Ecto neural progenitor cell (in vitro differentiated cells): ENCODE results near the gene RGS11.

Experiments
- DNase-seq: peaks from one replicate; pipeline ENCODE4 v3.0.0-alpha.2; 2018; ENCODE audit warnings: low spot score

RGS11 gene

DNA sequence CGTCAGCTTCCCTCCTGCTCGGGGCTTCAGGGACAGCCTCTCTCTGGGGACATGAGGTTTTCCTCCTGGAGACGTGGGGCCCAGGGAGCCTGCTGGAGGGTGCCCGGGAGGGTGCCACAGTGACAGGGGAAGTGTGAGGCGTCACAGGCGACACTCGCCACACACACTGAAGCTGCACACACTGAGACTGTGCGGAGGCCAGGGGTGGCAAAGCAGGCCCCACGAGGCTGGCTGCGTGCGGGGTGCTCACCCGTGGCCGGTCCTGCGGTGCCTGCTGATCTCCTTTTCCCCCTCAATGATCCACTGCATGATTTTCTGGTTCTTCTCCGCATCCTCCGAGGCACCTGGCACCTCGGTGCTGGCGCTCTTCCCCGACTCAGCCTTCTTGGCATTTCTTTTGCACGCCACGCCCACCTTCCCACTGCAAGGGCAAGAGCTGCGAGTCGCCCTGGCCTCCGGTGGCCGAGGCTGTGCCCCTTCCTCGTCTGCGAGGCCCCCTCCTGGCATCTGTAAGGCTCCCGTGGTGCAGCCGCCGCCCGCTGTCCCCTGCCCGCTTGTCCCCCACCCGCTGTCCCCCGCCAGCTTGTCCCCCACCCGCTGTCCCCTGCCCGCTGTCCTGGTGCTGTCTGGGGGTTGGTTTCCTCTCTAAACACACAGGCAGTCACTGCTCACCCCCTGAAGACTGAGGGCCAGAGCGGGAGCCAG lies 21.2 kb upstream of the RGS11 start:
- DNase-seq, result no peak

DNA sequence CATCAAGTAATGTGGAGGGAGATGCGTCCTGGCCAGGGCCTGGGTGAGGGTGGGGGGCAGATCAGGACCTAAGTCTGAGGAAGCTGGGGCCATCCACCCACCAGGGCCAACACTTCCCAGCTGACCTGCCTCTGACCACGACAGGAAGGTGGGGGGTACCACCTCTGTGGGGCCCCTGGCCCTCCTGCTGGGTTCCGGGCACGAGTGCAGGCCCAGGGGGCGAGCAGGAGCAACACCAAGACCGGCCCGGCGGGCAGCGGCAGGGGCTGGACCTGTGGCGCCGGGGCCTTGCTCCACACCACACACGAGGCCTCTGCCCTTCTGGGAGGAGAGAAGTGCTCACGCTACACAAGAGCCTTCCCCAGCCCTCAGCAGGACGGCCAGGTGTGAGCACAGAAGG lies 20.5 kb upstream of the RGS11 start:
- no peak for DNase-seq

DNA sequence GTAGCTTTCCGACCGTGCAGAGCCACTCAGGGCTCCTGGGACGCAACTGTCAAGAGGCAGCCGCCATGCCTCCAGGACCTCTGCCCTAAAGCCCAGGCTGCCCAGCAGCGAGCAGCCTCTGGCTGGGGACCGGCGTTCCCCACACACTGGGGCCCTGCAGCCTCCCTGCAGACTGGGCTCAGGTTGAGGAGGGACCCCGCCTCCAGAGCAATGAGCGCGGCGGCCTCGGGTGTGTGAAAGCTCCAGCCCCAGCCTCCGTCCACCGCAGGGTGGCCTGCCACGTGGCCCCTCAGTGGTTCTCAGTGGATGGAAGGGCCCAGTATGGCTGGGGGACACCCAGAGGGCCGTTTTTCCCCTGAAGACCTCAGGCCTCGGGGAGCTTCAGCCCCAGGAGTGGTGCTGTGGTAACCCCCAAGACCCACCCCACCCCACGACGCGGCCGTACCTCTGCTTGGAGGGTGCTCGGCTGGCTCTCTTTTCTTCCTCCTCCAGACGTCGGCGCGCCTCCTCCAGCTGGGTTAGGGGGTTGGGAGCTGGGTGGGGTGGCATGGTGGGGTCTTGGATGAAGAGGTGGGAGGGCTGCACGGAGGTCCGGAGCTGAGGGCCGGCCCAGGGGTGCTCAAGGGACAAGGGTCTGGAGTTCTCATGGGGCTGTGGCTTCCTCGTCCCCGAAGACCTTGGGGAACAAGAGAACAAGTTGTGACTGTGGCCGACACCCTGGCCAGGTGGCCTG lies 17.5 kb upstream of the RGS11 start:
- DNase-seq, result no peak

DNA sequence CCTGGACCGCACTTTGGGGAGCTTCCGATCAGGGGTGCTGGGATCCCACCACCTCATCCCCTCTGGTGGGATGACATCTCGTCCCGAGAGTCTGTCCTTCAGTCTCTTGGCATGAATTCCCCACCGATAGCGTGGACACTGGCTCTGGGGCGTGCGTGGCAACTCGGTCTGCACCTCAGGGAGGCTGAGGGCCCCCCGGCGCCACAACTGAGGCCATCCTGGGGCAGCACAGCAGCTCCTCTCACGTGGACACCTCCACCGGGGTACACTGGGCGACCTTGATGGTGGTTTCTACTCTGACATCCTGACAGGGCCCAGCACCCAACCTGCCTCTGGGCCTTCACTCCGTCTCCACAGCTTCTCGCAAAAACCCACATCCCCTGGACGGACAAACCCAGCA lies 15.8 kb upstream of the RGS11 start:
- no peak for DNase-seq

DNA sequence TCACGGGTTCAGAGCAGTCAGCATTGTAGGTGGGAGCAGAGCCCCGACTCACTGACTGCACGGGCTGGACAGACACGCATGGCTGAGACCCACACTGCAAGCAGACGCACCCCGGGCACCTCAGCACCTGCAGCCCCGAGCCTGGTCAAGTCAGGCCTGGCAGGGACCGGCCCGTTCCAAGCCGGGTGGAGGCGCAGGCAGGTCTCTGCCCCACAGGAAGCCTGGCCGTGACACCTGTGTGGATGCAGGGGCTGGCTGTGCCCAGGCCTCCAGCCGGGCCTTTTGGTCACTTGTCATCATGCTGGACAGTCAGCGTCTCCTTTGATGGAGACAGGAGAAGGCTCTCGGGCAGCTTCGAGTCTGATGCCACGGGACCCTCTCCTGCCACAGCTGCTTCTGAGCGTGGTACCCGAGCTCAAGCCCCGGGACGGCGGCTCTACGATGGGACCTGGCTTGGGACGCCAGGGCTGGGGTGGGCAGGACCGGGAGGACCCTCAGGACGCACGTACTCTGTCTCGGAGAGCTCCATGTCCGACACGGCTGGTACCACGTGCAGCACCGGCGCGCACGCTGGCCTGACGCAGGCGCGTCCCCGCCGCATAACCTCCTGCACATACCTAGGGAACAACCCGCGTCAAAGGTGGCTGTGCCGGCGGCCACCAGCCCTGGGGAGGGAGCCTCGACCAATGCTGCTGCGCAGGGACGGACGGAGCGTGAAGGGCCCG lies 15.1 kb upstream of the RGS11 start:
- no peak for DNase-seq

DNA sequence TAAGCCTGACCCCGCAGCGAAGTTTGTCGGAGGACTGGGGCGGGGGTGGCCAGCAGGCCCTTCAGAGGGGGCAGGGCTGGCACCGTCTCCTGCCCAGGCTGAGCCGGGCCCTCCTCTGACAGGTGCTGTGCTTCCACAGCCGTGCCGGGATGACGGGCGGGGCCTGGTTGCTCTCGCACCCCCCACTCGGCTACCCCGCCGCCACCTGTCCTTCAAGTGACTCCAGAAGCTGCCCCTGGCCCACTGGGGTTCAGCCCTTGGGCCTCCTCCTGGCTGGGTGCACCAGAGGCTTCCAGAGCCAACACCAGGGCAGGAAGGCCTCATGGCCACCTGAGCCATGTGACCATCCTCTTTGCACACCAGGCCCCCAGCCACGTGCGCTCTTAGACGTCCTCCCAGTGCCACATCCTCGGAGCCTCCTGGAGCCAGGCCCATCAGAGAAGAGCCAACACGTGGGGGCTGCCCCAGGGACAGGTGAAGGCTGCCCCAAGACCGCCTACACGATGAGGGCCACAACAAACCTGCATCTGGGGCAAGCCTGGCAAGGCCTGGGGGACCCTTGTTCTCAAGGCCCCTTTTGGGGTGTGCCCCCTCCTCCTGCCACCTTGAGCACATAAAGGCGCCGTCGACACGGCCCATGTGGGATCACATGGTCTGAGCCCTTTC lies 14.4 kb upstream of the RGS11 start:
- no peak for DNase-seq

DNA sequence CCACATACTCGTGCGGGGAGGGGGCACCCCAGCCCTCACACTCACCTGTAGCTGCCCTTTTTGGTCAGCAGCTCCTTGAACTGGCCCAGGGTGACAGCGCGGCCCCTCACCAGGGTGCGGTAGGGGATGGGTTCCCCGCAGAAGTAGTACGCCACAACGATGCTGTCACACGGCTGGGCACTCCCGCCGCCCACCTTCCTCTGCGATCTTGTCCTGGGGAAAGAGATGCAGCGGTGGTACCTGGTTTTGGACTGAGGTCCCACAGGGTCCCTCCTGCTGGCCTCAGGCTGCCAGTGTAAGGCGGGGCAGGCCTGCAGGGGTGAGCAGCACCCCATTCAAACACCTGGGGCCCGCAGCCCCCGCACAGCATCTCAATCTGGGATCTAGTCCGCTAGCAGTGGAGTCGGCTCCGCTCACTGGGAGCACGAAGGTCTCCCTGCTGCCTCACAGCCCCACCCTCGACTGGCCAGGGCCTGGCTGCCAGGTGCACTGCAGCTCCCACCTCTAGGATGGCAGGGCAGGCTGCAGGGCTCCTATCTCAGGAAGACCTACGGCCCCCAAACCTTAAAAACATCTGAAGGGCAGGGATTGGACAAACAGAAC lies 13.8 kb upstream of the RGS11 start:
- DNase-seq, result no peak

DNA sequence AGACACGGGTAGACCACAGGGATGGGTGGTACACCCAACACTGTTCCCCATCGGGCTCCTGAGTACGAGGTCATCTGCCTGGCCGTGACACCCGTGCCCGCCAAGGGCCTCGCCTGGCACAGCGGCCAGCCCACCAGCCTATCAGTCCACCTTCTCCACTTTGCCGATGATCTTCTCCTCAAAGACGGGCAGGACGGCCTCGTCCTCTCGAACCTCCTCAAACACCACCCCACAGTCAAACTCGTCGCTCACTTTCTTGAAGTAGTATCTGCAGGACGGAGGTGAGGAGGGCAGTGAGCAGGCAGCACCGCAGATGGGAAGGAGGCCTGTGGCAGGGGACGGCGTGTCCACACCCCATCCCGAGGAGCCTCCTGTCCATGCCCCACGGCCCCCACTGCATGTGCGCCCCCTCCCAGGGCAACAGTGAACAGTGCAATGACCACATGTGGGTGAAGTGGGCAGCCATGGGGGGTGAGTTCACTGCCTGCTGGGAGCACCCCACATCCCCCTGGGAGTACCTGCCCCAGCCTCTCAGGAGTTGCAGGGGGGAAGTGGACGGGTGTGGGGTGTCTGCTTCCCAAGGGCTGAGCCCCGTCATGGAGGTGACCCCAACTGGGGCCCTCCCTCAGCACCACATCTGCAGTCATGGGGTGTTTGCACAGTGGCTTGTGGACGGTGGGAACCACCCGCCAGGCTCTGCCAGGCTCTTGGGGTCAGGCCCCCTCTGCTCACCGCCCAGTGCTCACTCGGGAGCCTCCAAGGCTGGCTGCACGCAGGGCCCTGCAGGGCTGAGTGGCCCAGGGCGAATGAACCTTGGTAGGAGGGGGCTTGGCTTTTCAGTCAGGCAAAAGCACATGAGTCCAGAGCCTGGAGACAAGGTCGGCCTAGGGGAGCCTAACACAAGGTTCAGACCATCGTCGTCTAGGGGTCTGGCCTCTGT lies 12.5 kb upstream of the RGS11 start:
- DNase-seq, result no peak

DNA sequence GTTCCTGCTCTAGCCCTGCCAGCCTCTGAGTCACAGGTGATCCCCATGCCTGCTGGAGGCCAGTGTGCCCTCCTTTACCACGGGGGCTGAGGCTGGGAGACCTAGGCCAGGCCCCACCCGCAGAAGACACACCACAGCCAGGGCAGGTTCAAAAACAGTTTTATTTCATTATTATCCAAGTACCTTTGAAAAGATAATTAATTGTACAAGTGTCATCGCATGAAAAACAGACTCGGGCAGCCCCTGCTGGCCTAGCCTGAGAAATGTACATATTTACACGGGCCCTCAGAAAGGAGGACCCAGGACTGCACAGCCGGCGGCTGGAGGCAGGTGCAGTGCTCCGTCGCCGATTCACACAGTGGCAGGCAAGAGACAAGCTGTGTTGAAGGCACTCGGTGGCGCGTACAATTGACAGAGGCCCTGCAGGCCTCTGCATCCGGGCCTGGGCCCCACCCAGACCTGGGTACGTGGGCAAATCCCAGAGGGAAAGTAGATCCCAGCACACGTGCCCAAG lies 11.6 kb upstream of the RGS11 start:
- no peak for DNase-seq

DNA sequence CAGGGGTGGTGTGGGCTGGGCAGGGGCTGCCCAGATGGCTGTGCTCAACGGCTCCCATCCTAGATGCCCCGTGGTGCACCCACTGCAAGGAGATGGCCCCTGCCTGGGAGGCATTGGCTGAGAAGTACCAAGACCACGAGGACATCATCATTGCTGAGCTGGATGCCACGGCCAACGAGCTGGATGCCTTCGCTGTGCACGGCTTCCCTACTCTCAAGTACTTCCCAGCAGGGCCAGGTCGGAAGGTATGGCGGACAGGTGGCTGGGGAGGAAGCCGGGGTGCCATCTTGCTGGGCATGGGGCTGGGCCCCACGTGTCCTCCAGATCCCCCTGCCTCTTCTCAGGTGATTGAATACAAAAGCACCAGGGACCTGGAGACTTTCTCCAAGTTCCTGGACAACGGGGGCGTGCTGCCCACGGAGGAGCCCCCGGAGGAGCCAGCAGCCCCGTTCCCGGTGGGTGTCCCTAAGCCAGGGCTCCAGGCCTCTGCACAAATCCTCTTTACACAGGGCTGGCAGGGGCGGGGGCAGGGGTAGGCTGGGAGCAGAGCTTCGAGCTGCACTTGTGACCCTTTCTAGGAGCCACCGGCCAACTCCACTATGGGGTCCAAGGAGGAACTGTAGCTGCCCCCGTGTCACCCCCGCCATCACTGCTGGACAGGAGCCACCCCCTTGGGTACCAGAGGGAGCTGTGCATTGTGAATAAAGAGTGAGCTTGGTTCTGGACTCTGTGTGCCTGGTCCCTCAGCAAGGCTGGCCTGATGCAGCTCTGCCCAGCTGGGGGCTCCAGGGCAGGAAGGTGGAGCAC lies 10.9 kb upstream of the RGS11 start:
- no peak for DNase-seq

DNA sequence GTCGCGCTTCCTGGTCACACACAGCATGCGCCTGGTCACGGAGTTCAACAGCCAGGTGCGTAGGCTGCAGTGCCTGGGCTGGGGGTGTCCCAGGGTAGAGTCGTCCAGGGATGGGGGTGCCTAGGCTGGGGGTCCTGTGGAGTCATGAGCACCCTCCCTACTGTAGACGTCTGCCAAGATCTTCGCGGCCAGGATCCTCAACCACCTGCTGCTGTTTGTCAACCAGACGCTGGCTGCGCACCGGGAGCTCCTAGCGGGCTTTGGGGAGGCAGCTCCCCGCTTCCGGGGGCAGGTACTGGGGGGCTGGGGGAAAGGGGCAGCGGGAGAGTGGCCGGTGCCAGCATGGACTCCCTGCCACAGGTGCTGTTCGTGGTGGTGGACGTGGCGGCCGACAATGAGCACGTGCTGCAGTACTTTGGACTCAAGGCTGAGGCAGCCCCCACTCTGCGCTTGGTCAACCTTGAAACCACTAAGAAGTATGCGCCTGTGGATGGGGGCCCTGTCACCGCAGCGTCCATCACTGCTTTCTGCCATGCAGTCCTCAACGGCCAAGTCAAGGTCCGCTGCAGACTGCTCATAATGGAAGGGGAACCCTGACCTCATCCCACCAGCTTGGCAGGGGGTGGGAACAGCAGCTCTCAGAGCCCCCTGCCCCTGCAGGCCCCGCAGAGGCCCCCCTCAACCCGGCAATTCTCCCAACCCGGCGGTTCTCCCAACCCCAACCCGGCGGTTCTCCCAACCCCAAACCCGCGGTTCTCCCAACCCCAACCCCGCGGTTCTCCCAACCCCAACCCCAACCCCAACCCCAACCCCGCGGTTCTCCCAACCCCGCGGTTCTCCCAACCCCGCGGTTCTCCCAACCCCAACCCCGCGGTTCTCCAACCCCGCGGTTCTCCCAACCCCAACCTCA lies 9.7 kb upstream of the RGS11 start:
- DNase-seq, result no peak

DNA sequence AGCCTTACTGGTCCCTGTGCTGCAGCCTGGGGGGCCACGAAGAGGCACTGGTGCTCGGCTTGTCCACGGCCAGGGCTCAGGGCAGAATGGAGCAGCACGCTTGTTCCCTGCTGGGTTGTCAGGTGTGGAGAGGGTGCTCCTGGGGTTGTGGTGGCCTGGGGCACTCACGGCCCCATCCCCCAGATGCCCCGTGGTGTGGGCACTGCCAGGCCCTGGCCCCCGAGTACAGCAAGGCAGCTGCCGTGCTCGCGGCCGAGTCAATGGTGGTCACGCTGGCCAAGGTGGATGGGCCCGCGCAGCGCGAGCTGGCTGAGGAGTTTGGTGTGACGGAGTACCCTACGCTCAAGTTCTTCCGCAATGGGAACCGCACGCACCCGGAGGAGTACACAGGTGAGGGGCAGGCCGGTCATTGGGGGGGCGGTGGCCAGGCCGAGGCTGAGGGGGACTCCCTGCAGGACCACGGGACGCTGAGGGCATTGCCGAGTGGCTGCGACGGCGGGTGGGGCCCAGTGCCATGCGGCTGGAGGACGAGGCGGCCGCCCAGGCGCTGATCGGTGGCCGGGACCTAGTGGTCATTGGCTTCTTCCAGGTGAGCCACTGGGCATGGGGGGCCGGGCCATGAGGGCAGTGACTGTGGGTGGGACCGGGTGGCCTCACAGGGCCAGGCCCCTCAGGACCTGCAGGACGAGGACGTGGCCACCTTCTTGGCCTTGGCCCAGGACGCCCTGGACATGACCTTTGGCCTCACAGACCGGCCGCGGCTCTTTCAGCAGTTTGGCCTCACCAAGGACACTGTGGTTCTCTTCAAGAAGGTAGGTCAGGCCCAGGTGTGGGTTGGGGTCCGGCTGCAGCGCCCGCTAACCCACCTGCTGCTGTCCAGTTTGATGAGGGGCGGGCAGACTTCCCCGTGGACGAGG lies 8.7 kb upstream of the RGS11 start:
- DNase-seq, result no peak

DNA sequence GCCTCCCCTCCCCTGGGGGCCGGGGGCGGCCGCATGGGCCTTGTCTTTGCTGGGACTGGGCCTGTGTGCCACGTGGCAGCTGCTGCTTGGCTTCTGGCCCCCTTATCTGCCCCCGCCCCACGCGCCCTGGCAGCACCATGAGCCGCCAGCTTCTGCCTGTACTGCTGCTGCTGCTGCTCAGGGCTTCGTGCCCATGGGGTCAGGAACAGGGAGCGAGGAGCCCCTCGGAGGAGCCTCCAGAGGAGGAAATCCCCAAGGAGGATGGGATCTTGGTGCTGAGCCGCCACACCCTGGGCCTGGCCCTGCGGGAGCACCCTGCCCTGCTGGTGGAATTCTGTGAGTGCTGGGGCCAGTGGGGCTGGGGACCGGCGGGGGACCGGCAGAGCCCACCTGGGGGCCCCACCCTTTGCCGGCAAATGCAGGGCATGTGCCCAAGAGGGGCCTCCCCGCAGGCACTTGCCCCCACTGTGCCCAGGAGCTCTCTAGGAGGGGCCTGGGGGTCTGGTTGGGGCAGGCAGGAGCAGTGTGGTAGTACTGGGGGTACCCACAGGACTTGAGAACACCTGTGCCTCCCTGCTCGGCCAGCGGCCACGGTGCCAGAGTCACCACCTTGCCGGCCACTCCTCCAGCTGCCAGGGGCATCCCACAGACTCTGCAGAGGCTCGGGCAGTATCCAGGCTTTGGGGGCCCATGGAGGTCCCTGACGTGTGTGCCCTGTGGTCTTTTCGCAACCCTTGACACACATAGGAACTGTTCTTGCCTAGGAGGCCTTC lies 7.5 kb upstream of the RGS11 start, which contains the start of gene PDIA2:
Gene PDIA2 (plus strand): TSS at position 132 of the 773 bp plus-strand sequence. CDS start 6 bp downstream, at position 138.
- no peak for DNase-seq

DNA sequence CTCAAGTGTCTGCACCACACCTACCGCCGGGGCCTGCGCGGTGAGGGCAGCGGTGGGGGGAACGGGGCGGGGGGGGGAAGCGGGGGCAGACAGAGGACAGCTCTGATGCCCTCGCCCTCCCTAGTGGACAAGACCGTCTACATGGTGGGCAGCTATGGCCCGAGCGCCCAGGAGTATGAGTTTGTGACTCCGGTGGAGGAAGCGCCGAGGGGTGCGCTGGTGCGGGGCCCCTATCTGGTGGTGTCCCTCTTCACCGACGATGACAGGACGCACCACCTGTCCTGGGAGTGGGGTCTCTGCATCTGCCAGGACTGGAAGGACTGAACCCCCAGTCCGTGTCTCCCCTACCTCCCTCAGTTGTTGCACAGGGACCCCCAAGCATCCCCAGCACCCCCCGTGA lies 6.7 kb upstream of the RGS11 start:
- DNase-seq, result no peak

DNA sequence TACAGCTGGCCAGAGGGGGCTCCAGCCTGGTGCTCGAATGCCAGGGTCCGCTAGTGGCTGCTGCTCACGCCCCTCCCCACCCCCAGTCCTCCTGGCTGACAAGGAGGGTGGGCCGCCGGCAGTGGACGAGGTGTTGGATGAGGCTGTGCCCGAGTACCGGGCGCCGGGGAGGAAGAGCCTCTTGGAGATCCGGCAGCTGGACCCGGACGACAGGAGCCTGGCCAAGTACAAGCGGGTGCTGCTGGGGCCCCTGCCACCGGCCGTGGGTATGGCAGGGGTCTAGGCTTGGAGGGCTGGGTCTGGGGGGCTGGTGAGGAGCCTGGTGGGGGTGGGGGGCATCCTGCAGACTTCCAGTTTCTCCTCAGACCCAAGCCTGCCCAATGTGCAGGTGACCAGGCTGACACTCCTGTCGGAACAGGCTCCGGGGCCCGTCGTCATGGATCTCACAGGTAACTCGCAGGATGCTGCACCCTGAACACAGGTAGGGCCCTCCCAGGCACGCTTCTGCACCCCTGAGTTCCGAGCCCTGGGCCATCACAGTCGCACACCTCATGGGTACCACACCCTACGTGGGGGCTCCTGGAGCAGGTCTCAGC lies 6.0 kb upstream of the RGS11 start:
- DNase-seq, result no peak

DNA sequence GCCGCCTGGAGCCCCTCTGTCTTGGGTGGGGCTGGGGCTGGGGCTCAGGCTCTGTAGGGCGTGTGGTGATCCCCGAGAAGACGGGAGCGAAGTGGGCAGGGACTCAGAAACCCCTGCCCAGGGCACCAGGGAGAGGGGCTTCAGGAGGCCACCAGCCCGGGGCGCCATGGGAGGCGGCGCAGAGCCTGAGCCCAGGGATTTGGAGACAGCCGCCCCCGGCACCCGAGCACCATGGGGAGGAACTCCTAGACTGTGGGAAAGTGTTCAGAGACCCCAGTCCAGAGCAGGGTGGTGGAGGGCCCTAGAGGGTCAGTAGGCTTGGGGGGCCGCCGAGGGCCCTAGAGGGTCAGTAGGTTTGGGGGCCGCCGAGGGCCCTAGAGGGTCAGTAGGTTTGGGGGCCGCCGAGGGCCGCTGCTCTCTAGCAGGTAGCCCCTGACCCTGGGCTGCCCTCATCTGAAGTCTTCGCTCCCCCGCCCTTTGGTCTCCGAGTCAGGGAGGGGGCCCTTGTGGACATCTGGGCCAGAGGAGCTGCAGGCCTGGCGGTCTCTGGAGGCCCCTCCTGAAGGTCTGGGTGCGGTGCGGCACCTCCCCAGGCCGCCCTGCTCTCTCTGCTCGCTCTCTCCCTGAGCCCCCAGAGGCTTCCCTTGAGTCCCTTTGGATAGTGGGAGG lies 5.4 kb upstream of the RGS11 start:
- no peak for DNase-seq
